ENCODE data around the gene UBAP2.

Gene UBAP2

GRCh38 chr9:33923998-33924701 is 124.5 kb downstream of the UBAP2 start:
- no peak for FAIRE-seq
- DNase-seq (ENCODE audit: low spot score) = no peak

DNA sequence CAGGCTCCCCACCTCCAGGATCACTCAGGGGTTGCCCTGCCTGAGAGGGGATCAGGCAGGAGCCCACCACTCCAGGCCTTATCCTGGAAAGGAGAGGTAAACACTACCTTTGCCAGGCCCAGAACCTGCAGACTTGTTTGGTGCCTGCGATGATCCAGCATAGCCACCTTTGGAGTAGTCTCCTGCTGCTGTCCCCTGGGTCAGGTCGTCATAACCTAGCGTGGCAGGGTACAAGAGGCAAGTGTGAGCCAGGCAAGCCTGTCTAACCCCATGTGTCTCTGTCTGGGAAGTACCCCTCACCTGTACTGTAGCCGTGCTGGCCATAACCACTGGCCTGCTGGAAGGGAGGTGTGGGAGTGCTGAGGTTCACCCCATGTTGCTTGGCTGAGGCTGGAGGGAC is 125.6 kb downstream of the UBAP2 start:
- DNase-seq (ENCODE audit: low spot score) (no peak), FAIRE-seq (no peak)

GRCh38 chr9:33921967-33922895 is 126.5 kb downstream of the UBAP2 start:
- no peak for DNase-seq (ENCODE audit: low spot score)
- no peak for FAIRE-seq

- FAIRE-seq = no peak
Measured at GRCh38 chr9:33919276-33919897, 129.3 kb downstream of the UBAP2 start.

GRCh38 chr9:33917036-33917435 is 131.7 kb downstream of the UBAP2 start:
- FAIRE-seq (no peak), DNase-seq (ENCODE audit: low spot score) (no peak)

More at GRCh38 chr9:33919276-33919897, 129.3 kb downstream of the UBAP2 start:
- DNase-seq (ENCODE audit: low spot score) = no peak

DNA sequence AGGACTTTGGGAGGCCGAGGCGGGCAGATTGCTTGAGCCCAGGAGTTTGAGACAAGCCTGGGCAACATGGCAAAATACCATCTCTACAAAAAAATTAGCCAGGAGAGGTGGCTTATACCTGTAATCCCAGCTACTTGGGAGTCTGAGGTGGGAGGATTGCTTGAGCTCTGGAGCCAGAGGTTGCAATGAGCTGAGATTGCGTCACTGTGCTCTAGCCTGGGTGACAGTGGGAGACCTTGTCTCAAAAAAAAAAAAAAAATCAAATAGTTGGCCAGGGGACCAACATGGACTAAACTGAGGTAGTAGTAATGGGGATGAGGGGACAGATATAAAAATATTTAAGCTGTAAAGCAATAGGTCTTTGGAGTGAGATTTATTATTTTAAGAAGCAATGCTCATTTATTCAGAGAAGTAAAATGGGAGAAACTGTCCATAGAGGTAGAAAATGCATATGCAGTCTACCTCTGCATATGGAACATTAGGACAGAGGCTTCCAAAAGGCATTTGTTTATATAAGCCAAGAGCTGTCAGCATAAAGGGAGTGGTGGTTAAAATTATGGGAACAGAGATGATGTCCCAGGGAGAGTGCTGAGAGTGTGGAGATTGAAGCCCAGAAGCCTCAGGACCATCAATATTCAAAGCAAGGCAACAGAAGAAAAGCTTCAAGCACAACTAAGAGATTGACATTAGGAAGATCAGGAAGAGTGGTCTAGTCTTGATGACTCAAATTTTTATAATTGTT is 133.6 kb downstream of the UBAP2 start:
- no peak for DNase-seq (ENCODE audit: low spot score)
- FAIRE-seq = no peak

- FAIRE-seq = no peak
- DNase-seq (ENCODE audit: low spot score) = no peak
Measured at GRCh38 chr9:33913541-33913940, 135.1 kb downstream of the UBAP2 start.

GRCh38 chr9:33908749-33909148 is 139.9 kb downstream of the UBAP2 start:
- FAIRE-seq (no peak), DNase-seq (ENCODE audit: low spot score) (no peak)

DNA sequence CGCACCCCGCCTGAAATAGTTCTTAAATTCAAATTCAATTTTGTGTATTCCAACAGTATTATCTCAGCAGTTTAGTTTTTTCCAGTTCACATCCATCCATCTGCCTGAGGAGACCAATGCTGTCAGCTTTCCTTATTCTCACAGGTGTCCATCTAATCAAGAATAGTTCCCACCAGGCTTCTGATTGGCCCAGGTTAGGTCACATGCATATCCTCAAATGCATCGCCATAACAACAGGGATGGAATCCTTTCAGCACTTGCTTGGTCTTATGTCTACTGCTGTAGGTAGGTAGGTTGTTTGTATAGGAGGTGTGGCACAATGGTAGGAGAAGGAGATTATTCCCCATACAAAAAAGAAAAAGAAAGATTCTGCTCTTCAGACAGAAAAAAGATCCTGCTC is 140.6 kb downstream of the UBAP2 start:
- FAIRE-seq = no peak

DNA sequence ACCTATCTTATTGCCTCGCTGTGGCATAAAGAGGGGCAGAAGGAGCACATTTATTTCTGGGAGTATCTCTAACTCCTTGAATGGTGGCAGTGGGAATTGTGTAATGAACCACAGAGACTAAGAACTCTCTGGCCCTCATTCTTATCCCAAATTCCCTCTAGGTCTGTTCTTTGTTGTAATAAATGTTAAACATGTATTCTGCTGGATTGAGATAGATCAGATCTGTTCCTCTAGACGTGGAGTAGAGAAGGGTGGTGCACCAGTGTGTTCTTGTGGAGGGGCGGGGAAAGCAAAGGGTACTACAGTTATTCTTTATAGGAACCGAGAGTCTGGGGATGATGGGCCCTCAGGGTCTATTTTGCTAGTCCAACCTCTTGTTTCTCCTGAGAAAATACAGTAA is 141.3 kb downstream of the UBAP2 start:
- FAIRE-seq (no peak), DNase-seq (ENCODE audit: low spot score) (no peak)

More for the DNA sequence above, 140.6 kb downstream of the UBAP2 start:
- no peak for DNase-seq (ENCODE audit: low spot score)

- no peak for DNase-seq (ENCODE audit: low spot score)
- no peak for FAIRE-seq
Measured at GRCh38 chr9:33906769-33907168, 141.9 kb downstream of the UBAP2 start.

GRCh38 chr9:33905137-33905536 is 143.6 kb downstream of the UBAP2 start:
- no peak for DNase-seq (ENCODE audit: low spot score)
- no peak for FAIRE-seq

- FAIRE-seq (no peak), DNase-seq (ENCODE audit: low spot score) (no peak)
Measured at GRCh38 chr9:33903157-33903780, 145.4 kb downstream of the UBAP2 start.

GRCh38 chr9:33894316-33894715 is 154.4 kb downstream of the UBAP2 start:
- DNase-seq (ENCODE audit: low spot score) = no peak
- no peak for FAIRE-seq

DNA sequence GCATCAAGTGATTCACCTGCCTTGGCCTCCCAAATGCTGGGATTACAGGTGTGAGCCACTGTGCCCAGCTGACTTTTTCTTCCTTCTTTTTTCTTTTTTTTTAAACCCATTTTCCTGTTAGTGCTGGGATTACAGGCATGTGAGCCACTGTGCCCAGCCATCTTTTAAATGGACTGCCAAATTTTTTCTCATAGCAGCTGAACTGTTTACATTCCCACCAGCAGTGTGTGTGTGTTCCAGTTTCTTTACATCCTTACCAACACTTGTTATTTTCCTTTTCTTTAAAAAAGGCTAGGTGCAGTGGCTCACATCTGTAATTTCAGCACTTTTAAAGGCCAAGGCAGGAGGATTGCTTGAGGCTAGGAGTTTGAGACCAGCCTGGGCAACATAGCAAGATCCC is 154.8 kb downstream of the UBAP2 start:
- FAIRE-seq (no peak), DNase-seq (ENCODE audit: low spot score) (no peak)

DNA sequence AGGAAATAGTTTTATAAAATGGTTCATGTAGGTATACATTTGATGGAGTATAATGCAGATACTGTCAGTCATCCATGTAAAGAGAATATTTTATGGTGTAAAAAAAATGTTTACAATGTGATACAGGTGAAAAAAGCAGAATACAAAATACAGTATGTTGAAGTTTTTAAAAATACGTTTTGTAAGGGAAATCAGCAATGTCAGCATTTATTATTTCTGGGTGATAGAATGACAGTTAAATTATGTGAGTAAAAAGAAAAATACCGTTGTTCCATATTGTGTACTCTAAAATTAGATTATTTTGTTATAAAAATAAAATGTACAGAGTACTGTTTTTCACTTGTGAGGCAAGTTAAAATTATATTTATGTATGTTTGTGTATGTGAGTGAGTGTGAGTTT is 162.7 kb downstream of the UBAP2 start:
- no peak for FAIRE-seq

GRCh38 chr9:33884856-33885701 is 163.6 kb downstream of the UBAP2 start:
- FAIRE-seq = peak; percentile 45
- DNase-seq (ENCODE audit: low spot score) = peak; percentile 7

More for the DNA sequence above, 162.7 kb downstream of the UBAP2 start:
- DNase-seq (ENCODE audit: low spot score) = no peak

GRCh38 chr9:33881635-33882034 is 167.1 kb downstream of the UBAP2 start:
- DNase-seq (ENCODE audit: low spot score) = no peak
- peak; percentile 20 for FAIRE-seq

DNA sequence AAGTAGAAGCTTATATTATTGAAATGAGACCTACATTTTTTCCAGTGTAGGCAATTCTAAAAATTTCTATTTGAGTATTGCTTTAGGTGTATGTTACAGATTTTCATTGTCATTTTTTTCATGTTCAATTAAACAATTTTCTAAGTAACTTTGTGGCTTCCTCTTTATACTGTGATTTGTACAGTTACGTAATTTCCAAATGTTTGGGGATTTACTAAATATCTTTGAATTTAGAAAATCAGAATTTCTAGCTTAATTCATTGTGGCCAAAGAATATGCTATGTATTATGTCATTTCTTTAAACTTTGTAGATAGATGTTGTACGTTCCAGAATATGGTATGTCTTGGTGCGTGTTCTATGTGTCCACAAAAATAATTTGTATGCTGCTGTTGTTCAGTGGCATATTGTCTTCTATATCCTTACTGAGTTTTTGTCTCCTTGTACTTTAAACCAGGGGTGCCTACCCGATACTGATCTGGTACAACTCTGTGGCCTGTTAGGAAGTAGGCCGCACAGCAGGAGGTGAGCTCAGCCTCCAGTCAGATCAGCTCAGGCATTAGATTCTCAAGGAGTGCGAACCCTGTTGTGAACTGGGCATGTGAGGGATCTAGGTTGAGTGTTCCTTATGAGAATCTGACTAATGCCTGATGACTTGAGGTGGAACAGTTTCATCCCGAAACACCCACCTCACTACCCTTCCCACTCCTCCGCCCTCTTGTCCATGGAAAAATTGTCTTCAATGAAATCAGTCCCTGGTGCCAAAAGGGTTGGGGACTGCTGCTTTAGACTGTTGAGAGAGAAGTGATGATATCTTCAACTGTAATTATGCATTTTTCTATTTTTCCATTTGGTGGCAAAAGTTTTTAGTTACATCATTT is 168.2 kb downstream of the UBAP2 start:
- DNase-seq (ENCODE audit: low spot score) = no peak
- FAIRE-seq = no peak
